ENCODE results near the gene SMG9.
"Not testable (repeated sequence)": the region's sequence is repeated elsewhere in the genome, so short reads cannot be mapped to it uniquely, and the experiment has no call there.

The SMG9 gene

GRCh38 chr19:43780706-43781525, 26.2 kb upstream of the SMG9 start, which contains the start of gene KCNN4:
Gene KCNN4 (minus strand): TSS chr19:43780973. CDS start chr19:43780861, 112 bp downstream.
- DNase-seq (ENCODE audit: low read depth), result peak; percentile 46

- no peak for DNase-seq (ENCODE audit: low read depth)
These were observed 25.1 kb upstream of the SMG9 start for GRCh38 chr19:43779820-43780219.

GRCh38 chr19:43779147-43779819, 24.5 kb upstream of the SMG9 start:
- no peak for DNase-seq (ENCODE audit: low read depth)

GRCh38 chr19:43778651-43779050, 23.9 kb upstream of the SMG9 start:
- no peak for DNase-seq (ENCODE audit: low read depth)

- DNase-seq (ENCODE audit: low read depth), result no peak
These were observed 22.5 kb upstream of the SMG9 start for GRCh38 chr19:43777163-43777695.

- no peak for DNase-seq (ENCODE audit: low read depth)
These were observed 21.5 kb upstream of the SMG9 start for GRCh38 chr19:43776286-43776685.

- DNase-seq (ENCODE audit: low read depth), result no peak
These were observed 20.6 kb upstream of the SMG9 start for GRCh38 chr19:43775299-43775890.

- DNase-seq (ENCODE audit: low read depth), result not testable (repeated sequence)
These were observed 20.1 kb upstream of the SMG9 start for GRCh38 chr19:43774940-43775258.

GRCh38 chr19:43774103-43774939, 19.6 kb upstream of the SMG9 start:
- no peak for DNase-seq (ENCODE audit: low read depth)

- no peak for DNase-seq (ENCODE audit: low read depth)
These were observed 19.0 kb upstream of the SMG9 start for GRCh38 chr19:43773725-43774102.

GRCh38 chr19:43769256-43769655, 14.5 kb upstream of the SMG9 start:
- DNase-seq (ENCODE audit: low read depth), result no peak

- no peak for DNase-seq (ENCODE audit: low read depth)
These were observed 13.7 kb upstream of the SMG9 start for GRCh38 chr19:43768273-43769050.

GRCh38 chr19:43767818-43768217, 13.1 kb upstream of the SMG9 start:
- DNase-seq (ENCODE audit: low read depth), result no peak

- no peak for DNase-seq (ENCODE audit: low read depth)
These were observed 12.6 kb upstream of the SMG9 start for GRCh38 chr19:43767316-43767715.

GRCh38 chr19:43766755-43767043, 11.9 kb upstream of the SMG9 start:
- no peak for DNase-seq (ENCODE audit: low read depth)

- peak; percentile 58 for DNase-seq (ENCODE audit: low read depth)
These were observed 10.5 kb upstream of the SMG9 start for GRCh38 chr19:43765109-43765876.

- DNase-seq (ENCODE audit: low read depth), result not testable (repeated sequence)
These were observed 9.9 kb upstream of the SMG9 start for GRCh38 chr19:43764684-43765083.

GRCh38 chr19:43763473-43763939, 8.7 kb upstream of the SMG9 start:
- DNase-seq (ENCODE audit: low read depth), result no peak

- DNase-seq (ENCODE audit: low read depth), result no peak
These were observed 8.1 kb upstream of the SMG9 start for GRCh38 chr19:43762814-43763213.

GRCh38 chr19:43760941-43761340, 6.2 kb upstream of the SMG9 start:
- no peak for DNase-seq (ENCODE audit: low read depth)

GRCh38 chr19:43759515-43759914, 4.8 kb upstream of the SMG9 start:
- DNase-seq (ENCODE audit: low read depth), result no peak

Measured in activated T-helper 1 cell treated with Interleukin-2 at 50 U/mL for 16 hours (primary cell).